Fibroblast of pulmonary artery (primary cell): Measurements from ENCODE around the gene RNF220.
A peak's percentile ranks its signal among the peaks of the same experiment; 100 is the strongest.

ENCODE experiments used
- DNase-seq: peaks from one replicate; pipeline ENCODE4 v3.0.0-alpha.2; 2010; ENCODE audit warnings: low read depth
- H3K4me3 ChIP-seq: replicated peaks from 2 replicates; pipeline ENCODE4 v1.5.1; 2011; ENCODE audit warnings: low read depth, mild to moderate bottlenecking, control low read depth, low read length, moderate library complexity
- TF ChIP-seq, protein P1 (sequence below): IDR thresholded peaks from 2 replicates; pipeline ENCODE4 v1.5.1; 2011; ENCODE audit warnings: mild to moderate bottlenecking, control low read depth, low read length, inconsistent platforms; ENCODE audit errors: missing control alignments

Gene RNF220

GRCh38 chr1:44644806-44645205, 239.8 kb downstream of the RNF220 start:
- TF ChIP-seq, protein P1, sequence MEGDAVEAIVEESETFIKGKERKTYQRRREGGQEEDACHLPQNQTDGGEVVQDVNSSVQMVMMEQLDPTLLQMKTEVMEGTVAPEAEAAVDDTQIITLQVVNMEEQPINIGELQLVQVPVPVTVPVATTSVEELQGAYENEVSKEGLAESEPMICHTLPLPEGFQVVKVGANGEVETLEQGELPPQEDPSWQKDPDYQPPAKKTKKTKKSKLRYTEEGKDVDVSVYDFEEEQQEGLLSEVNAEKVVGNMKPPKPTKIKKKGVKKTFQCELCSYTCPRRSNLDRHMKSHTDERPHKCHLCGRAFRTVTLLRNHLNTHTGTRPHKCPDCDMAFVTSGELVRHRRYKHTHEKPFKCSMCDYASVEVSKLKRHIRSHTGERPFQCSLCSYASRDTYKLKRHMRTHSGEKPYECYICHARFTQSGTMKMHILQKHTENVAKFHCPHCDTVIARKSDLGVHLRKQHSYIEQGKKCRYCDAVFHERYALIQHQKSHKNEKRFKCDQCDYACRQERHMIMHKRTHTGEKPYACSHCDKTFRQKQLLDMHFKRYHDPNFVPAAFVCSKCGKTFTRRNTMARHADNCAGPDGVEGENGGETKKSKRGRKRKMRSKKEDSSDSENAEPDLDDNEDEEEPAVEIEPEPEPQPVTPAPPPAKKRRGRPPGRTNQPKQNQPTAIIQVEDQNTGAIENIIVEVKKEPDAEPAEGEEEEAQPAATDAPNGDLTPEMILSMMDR, result no peak
- no peak for DNase-seq
- H3K4me3 ChIP-seq, result no peak overlapping the region

- TF ChIP-seq, protein P1, result no peak
- H3K4me3 ChIP-seq, result no peak overlapping the region
- no peak for DNase-seq
These were observed 240.6 kb downstream of the RNF220 start for GRCh38 chr1:44645476-44646244.

DNA sequence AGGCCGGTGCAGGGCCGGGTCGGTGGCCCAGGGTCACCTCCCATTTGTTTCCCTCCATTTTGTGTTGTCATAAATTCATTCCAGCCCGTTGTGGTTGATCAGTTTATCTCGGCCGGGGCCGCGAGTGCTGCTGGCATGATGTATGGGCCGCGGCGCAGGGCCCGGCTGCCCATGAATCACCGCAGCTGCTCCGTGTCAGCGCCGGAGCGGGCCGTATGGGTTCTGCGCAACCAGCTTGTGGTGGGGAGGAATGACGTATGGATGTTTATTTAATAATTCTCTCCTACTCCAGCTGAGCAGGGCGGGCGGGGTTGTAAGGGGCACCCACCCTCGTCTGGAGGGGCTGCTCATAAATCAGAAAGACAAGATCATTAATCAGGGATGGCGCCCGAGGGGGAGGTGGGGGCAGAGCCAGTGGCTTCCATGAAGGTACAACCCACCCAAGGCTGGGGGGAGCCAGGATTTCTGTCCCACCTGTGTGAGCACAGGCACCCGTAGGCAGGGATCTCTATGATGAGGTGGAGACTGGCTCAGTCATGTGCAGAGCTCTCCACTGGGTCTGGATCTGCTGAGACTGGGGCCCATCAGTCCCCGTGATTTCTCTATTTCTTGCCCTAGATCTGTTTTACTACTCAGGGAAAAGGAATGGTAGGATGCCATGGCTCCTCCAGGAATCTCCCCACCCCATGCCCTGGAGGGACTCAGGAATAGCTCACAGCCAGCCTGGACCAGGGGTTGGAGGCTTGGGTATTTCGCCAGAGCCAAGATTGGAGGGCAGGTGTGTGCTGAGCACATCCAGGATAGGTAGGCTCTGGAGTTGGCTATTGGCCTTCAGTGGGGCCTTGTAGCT, 241.4 kb downstream of the RNF220 start:
- TF ChIP-seq, protein P1, result no peak
- DNase-seq, result peak; percentile 46
- no peak overlapping the region for H3K4me3 ChIP-seq

DNA sequence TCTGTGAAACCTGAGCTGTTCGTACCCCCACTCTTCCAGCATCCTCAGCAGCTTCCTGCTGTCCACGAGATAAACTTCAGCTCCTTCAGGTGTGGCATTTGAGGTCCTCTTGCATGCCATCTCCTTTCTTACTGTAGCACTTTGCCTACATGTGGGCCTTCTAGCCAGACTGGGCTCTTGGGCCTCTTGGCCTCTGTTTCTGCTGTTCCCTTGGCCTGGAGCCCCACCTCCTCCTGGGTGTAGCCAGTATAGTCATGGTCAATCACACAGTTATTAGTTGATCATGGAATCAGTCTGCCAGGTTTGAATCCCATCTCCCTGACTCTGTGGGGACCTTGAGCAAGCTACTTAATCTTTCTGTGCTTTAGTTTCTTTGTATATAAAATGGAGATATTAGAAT, 242.8 kb downstream of the RNF220 start:
- DNase-seq, result no peak
- H3K4me3 ChIP-seq, result no peak overlapping the region
- TF ChIP-seq, protein P1, result no peak

- DNase-seq, result no peak
- TF ChIP-seq, protein P1, result no peak
These were observed 243.6 kb downstream of the RNF220 start for GRCh38 chr1:44648529-44649250.

DNA sequence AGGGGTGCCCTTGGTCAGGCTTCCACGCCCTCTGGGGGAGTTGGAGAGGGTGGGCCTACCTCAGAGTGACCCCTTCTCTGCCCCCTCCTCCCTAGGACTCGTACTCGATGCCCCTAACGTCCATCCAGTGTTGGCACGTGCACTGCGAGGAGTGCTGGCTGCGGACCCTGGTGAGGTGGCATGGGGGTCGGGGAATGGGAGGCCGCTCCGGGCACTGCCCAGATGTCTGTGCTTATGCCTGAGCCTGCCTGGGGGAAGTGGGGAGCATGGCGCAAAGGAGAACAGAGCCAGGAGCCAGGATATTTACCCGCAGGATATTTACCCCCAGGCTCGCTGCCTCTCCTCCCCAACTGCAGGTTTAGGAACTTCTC, 244.7 kb downstream of the RNF220 start:
- no peak for DNase-seq
- TF ChIP-seq, protein P1, result no peak
- H3K4me3 ChIP-seq, result no peak overlapping the region

More at GRCh38 chr1:44648529-44649250, 243.6 kb downstream of the RNF220 start:
- H3K4me3 ChIP-seq, result no peak overlapping the region
